Hypothalamus (tissue), 51 donors: ENCODE measurements around the gene CAMK4.
A peak's percentile ranks its signal among the peaks of the same experiment; 100 is the strongest.
"Not testable (repeated sequence)": the region's sequence is repeated elsewhere in the genome, so short reads cannot be mapped to it uniquely, and the experiment has no call there.

ENCODE experiments used
- DNase-seq, 51 donors: peaks; one replicate each; lab custom pipeline; 2025; lab: John Stamatoyannopoulos, UW

CAMK4 gene

GRCh38 chr5:111409266-111409665 lies 185.1 kb downstream of the CAMK4 start:
- DNase-seq, result not testable (repeated sequence)

GRCh38 chr5:111410067-111410466 lies 185.9 kb downstream of the CAMK4 start:
- DNase-seq, result not testable (repeated sequence)

GRCh38 chr5:111411301-111411700 lies 187.1 kb downstream of the CAMK4 start:
- DNase-seq, result no peak

- no peak for DNase-seq
These were observed 188.4 kb downstream of the CAMK4 start for GRCh38 chr5:111412593-111412992.

GRCh38 chr5:111415053-111415452 lies 190.9 kb downstream of the CAMK4 start:
- DNase-seq, result no peak

- DNase-seq, result no peak
These were observed 198.1 kb downstream of the CAMK4 start for GRCh38 chr5:111422245-111422644.

- DNase-seq, result no peak
These were observed 198.8 kb downstream of the CAMK4 start for GRCh38 chr5:111422747-111423720.

- no peak for DNase-seq
These were observed 201.0 kb downstream of the CAMK4 start for GRCh38 chr5:111425205-111425604.

- DNase-seq, result no peak
These were observed 203.6 kb downstream of the CAMK4 start for GRCh38 chr5:111427762-111428161.

GRCh38 chr5:111432883-111433536 lies 208.8 kb downstream of the CAMK4 start:
- DNase-seq, result no peak

GRCh38 chr5:111434800-111435199 lies 210.6 kb downstream of the CAMK4 start:
- no peak for DNase-seq

- DNase-seq, result no peak
These were observed 215.4 kb downstream of the CAMK4 start for GRCh38 chr5:111439473-111440075.

- no peak for DNase-seq
These were observed 222.9 kb downstream of the CAMK4 start for GRCh38 chr5:111447099-111447498.

- no peak for DNase-seq
These were observed 223.6 kb downstream of the CAMK4 start for GRCh38 chr5:111447822-111448221.

- no peak for DNase-seq
These were observed 229.1 kb downstream of the CAMK4 start for GRCh38 chr5:111453295-111453694.

- no peak for DNase-seq
These were observed 229.6 kb downstream of the CAMK4 start for GRCh38 chr5:111453747-111454146.

- DNase-seq, result no peak
These were observed 230.0 kb downstream of the CAMK4 start for GRCh38 chr5:111454198-111454622.

GRCh38 chr5:111454776-111455175 lies 230.6 kb downstream of the CAMK4 start:
- DNase-seq, result no peak

- peak in 14 of 51 donors; percentile 6 to 47 (median 14) for DNase-seq
These were observed 237.1 kb downstream of the CAMK4 start for GRCh38 chr5:111461255-111461671.

GRCh38 chr5:111461934-111462333 lies 237.8 kb downstream of the CAMK4 start:
- no peak for DNase-seq

- DNase-seq, result no peak
These were observed 239.1 kb downstream of the CAMK4 start for GRCh38 chr5:111463311-111463710.
